Peyer's patch (tissue), 4 donors: Measurements from ENCODE around the gene CDX2. TPM values are rescaled to one million over a fixed set of nuclear protein-coding genes. Genes with fewer than 3 reads are reported as not detected.
"Not testable (repeated sequence)": the region's sequence is repeated elsewhere in the genome, so short reads cannot be mapped to it uniquely, and the experiment has no call there.

Experiments
- DNase-seq, 3 donors: peaks; one replicate each; pipeline ENCODE4 v3.0.0-alpha.2; 2017 to 2019
- H3K27ac ChIP-seq, 4 donors: fragments of 200-600 bp; sonication (generic); one replicate each; pipeline ENCODE4 v1.5.1; 2016 to 2019
- H3K27me3 ChIP-seq, 2 donors: fragments of 200-600 bp; sonication (generic); one replicate each; pipeline ENCODE4 v1.5.1; 2019
- H3K36me3 ChIP-seq, 3 donors: fragments of 200-600 bp; sonication (generic); one replicate each; pipeline ENCODE4 v1.5.1; 2016 to 2019
- H3K4me1 ChIP-seq, 4 donors: fragments of 200-600 bp; sonication (generic); one replicate each; pipeline ENCODE4 v1.5.1; 2016 to 2019
- H3K4me3 ChIP-seq, 4 donors: fragments of 200-600 bp; sonication (generic); 1 replicate in 3 of 4; 2 replicates in 1 of 4; pipeline ENCODE4 v1.5.1; 2016 to 2019; ENCODE audit warnings: mild to moderate bottlenecking in 1 of 4
- H3K9me3 ChIP-seq, 4 donors: fragments of 200-600 bp; sonication (generic); one replicate each; pipeline ENCODE4 v1.5.1; 2016 to 2019; ENCODE audit warnings: mild to moderate bottlenecking in 1 of 4
- POLR2A ChIP-seq, 2 donors: fragments of 450-650 bp; IDR thresholded peaks; one replicate each; pipeline ENCODE4 v1.5.1; 2017; ENCODE audit warnings: antibody characterized with exemption in 2 of 2, mild to moderate bottlenecking in 2 of 2, moderate library complexity in 2 of 2
- total RNA-seq, 4 donors: library from RNA; depleted of rRNA; stranded (reverse); fragments of >200 nt; gene quantifications; one replicate each; pipeline ENCODE4 v1.1.0, GENCODE V29; 2016
- TF ChIP-seq, protein P1 (sequence below), 6 experiments: fragments of 450-650 bp in 4 of 6; fragments of 200-600 bp in 2 of 6; sonication (generic) in 1 of 6; IDR thresholded peaks; one replicate each; pipeline ENCODE4 v1.5.1; 2017 to 2019; ENCODE audit warnings: antibody characterized with exemption in 6 of 6, mild to moderate bottlenecking in 3 of 6, moderate library complexity in 1 of 6

The CDX2 gene
- total RNA-seq, 4 donors from 2014 or later: 33.0 to 182 (median 136) TPM

DNA sequence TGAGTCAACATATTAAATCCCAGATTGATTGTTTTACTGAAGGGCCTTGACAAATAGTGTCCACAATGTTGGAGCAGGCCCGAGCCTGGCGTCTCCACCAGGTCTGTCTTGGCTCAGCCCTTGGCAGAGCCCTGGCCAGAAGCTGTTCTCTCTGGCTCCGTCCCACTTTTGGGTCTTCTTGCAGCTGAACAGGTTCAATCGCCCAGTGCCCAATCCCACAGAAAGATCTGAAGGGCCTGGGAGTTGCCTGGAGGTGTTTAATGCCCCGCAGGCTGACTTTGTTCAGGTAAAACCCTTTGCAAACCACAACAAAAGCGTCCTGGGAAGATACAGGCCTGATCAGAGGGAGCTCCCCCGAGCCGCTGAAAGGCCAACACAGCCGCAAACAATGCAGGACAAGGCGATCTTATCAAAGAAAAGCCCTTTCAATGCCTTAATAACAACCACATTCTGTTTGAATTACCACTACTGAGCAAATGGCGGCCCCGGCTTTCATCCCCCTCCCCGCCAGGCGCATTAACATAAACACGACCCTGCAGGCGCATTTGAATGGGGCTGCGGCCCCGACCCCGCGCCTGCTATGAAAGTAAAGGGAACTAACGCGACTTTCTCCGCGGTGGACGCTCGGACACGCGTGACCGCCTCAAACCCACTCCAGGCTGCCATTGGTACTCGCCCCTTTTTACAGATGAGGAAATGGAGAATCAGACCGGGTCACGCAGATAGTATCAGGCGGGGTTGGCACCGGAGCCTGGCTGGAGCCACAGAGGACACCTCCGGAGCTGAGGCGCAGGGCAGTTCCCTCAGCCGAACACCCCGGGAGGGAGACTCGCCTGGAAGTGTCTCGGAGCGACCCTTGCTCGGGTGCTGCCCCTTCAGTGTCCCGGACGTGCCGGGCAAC lies 3.1 kb downstream of the CDX2 start:
- DNase-seq: peak in 1 of 3 donors; percentile 67
- Histone ChIP-seq H3K27ac (peak overlapping the region in 3 of 4 donors; percentile 84 to 98 (median 92)), H3K36me3 (peaks cover 0 to 4% (median 0%) of the 10 kb centered on the region in 3 donors), H3K27me3 (peaks cover 0 to 9% of the 10 kb centered on the region in 2 donors), H3K9me3 (no peaks in the 10 kb centered on the region), H3K4me3 (peak overlapping the region in 3 of 4 donors; percentile 53 to 80 (median 77)), H3K4me1 (peaks cover 0 to 35% (median 8%) of the 10 kb centered on the region in 4 donors)
- TF ChIP-seq, protein P1, sequence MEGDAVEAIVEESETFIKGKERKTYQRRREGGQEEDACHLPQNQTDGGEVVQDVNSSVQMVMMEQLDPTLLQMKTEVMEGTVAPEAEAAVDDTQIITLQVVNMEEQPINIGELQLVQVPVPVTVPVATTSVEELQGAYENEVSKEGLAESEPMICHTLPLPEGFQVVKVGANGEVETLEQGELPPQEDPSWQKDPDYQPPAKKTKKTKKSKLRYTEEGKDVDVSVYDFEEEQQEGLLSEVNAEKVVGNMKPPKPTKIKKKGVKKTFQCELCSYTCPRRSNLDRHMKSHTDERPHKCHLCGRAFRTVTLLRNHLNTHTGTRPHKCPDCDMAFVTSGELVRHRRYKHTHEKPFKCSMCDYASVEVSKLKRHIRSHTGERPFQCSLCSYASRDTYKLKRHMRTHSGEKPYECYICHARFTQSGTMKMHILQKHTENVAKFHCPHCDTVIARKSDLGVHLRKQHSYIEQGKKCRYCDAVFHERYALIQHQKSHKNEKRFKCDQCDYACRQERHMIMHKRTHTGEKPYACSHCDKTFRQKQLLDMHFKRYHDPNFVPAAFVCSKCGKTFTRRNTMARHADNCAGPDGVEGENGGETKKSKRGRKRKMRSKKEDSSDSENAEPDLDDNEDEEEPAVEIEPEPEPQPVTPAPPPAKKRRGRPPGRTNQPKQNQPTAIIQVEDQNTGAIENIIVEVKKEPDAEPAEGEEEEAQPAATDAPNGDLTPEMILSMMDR (IDR thresholded peaks at IDR 0.05): no peak
- peak in 1 of 2 donors; percentile 32 for TF ChIP-seq POLR2A (IDR thresholded peaks at IDR 0.05)

DNA sequence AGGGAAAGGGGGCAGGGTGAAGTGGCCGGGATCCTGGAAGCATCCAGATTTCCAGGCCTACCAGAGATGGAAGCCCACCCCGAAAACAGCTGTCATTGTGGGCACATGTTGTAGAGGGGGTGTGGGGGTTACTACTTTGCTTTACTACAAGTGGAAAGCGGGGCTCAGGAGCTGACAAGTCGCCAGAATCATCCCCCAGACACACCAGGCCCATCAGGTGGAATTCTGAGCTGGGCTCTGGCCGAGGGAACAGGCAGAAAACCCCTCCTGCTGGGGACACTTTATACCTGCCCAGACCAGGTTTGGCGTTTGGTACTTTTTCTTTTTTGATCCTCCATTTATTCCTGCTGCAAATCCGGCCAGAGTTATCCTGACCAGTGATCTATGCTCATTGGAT lies 3.8 kb downstream of the CDX2 start:
- DNase-seq: peak in 2 of 3 donors; percentile 24 to 57
- H3K27me3 ChIP-seq: peaks cover 0 to 9% of the 10 kb centered on the region in 2 donors
- peaks cover 0 to 4% (median 0%) of the 10 kb centered on the region in 3 donors for H3K36me3 ChIP-seq
- H3K4me3 ChIP-seq: peak overlapping the region in 3 of 4 donors; percentile 53 to 80 (median 77)
- peak overlapping the region in 3 of 4 donors; percentile 84 to 98 (median 92) for H3K27ac ChIP-seq
- H3K9me3 ChIP-seq: no peaks in the 10 kb centered on the region
- H3K4me1 ChIP-seq: peaks cover 0 to 42% (median 15%) of the 10 kb centered on the region in 4 donors
- TF ChIP-seq, protein P1 (IDR thresholded peaks at IDR 0.05): no peak
- no peak for TF ChIP-seq POLR2A (IDR thresholded peaks at IDR 0.05)

DNA sequence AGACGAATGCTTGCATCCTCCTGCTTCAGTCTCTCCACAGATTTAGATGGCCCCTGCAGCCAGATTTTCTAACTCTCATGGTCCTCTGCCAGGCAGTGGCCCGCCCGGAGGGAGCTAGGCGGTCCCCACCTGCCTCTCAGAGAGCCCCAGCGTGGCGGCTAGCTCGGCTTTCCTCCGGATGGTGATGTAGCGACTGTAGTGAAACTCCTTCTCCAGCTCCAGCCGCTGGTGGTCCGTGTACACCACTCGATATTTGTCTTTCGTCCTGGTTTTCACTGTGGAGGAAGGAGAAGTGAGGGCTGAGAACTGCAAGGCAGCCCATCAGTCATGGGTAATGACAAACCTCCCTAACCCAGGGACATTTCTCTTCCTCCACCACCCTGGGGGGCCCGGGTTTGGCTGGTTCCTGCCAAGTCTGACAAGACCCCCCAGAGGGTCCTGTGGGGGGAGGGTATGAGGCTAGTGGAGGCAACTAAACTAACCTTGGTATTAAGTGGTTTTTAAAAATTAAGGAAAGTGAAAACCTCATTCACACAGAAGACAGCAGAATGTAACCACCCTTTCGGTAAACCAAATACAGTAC lies 4.3 kb downstream of the CDX2 start:
- DNase-seq: peak in 2 of 3 donors; percentile 46 to 62
- H3K9me3 ChIP-seq: no peaks in the 10 kb centered on the region
- peak overlapping the region in 3 of 4 donors; percentile 84 to 98 (median 92) for H3K27ac ChIP-seq
- TF ChIP-seq, protein P1 (IDR thresholded peaks at IDR 0.05): no peak
- no peak for TF ChIP-seq POLR2A (IDR thresholded peaks at IDR 0.05)
- H3K36me3 ChIP-seq: peaks cover 0 to 4% (median 0%) of the 10 kb centered on the region in 3 donors
- H3K4me1 ChIP-seq: peaks cover 0 to 47% (median 16%) of the 10 kb centered on the region in 4 donors
- H3K27me3 ChIP-seq: peaks cover 0 to 9% of the 10 kb centered on the region in 2 donors
- peak overlapping the region in 3 of 4 donors; percentile 53 to 80 (median 77) for H3K4me3 ChIP-seq

DNA sequence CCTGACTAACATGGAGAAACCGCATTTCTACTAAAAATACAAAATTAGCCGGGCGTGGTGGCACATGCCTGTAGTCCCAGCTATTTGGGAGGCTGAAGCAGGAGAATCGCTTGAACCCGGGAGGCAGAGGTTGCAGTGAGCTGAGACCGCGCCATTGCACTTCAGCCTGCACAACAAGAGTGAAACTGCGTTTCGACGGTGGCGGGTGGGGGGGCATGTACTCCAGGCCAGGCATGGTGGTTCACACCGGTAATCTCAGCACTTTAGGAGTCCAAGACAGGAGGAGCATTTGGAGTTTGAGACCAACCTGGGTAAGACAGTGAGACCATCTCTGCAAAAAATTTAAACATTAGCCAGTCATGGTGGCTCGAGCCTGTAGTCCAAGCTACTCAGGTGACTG lies 4.9 kb downstream of the CDX2 start:
- DNase-seq: peak in 2 of 3 donors; percentile 48 to 72
- Histone ChIP-seq H3K27me3 (peaks cover 4 to 15% of the 10 kb centered on the region in 2 donors), H3K27ac (peak overlapping the region in 3 of 4 donors; percentile 84 to 98 (median 92)), H3K4me3 (peak overlapping the region in 2 of 4 donors; percentile 77 to 80), H3K4me1 (peaks cover 0 to 53% (median 16%) of the 10 kb centered on the region in 4 donors)
- not testable (repeated sequence) for H3K9me3 ChIP-seq, H3K36me3 ChIP-seq

DNA sequence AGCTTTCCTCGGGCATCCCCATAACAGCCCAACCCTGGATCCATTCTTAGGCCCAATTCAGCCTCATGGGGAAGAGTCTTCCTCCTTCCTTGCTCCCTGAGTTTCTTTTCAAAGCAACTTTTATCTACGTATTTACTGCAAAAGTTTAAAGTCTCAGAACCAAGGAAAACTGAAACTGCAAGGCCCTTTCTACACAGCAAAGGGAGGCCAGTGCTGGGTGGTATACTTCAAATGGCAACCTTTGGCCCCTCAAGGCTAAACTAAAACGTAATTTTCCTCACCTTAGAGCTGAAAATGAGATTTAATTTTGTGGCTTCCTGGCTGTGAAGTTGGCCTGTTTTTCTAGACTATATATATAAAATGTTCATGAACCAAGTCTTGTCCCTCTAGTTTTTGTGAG lies 5.6 kb downstream of the CDX2 start:
- peaks cover 0 to 51% (median 13%) of the 10 kb centered on the region in 4 donors for H3K4me1 ChIP-seq
- H3K27me3 ChIP-seq: peaks cover 7 to 15% of the 10 kb centered on the region in 2 donors
- H3K9me3 ChIP-seq: no peaks in the 10 kb centered on the region
- H3K4me3 ChIP-seq: peak overlapping the region in 2 of 4 donors; percentile 77 to 80
- no peak for DNase-seq
- TF ChIP-seq, protein P1 (IDR thresholded peaks at IDR 0.05): no peak
- peak overlapping the region in 3 of 4 donors; percentile 84 to 98 (median 92) for H3K27ac ChIP-seq
- peaks cover 0 to 4% (median 0%) of the 10 kb centered on the region in 3 donors for H3K36me3 ChIP-seq
